WTC11 (cell line): ENCODE measurements around the gene DAB1. TPM values are rescaled to one million over a fixed set of nuclear protein-coding genes. Genes with fewer than 3 reads are reported as not detected.

Experiments
- ATAC-seq: fragments of 200-7000 bp; cut with Tn5 transposase; 2 replicates; pipeline ENCODE4 v1.10.0; 2021; ENCODE audit warnings: mild to moderate bottlenecking, moderate library complexity
- CTCF ChIA-PET: fragments of 300-600 bp; sonication (Branson Sonifier 250); formaldehyde crosslinking; loops from one replicate; lab custom pipeline; 2021; ENCODE audit warnings: antibody characterized with exemption; lab: Charles Lee
- POLR2A ChIA-PET: fragments of 350-600 bp; sonication (Branson Sonifier 250); formaldehyde crosslinking; loops from one replicate; lab custom pipeline; 2021; ENCODE audit warnings: antibody characterized with exemption; lab: Charles Lee
- DNase-seq: peaks from one replicate; pipeline ENCODE4 v3.0.0; 2021; ENCODE audit warnings: low spot score
- H3K27ac Mint-ChIP-seq: 2 replicates; pipeline ENCODE4 v1.8.0; 2021; ENCODE audit warnings: mixed read lengths
- H3K27me3 Mint-ChIP-seq: 2 replicates; pipeline ENCODE4 v1.8.0; 2021; ENCODE audit warnings: low read depth, mild to moderate bottlenecking, moderate library complexity, mixed read lengths
- H3K36me3 Mint-ChIP-seq: 2 replicates; pipeline ENCODE4 v1.8.0; 2021; ENCODE audit warnings: mixed read lengths
- H3K4me1 Mint-ChIP-seq: 2 replicates; pipeline ENCODE4 v1.8.0; 2022; ENCODE audit warnings: mixed read lengths
- H3K4me3 Mint-ChIP-seq: 2 replicates; pipeline ENCODE4 v1.8.0; 2021; ENCODE audit warnings: mild to moderate bottlenecking, moderate library complexity, mixed read lengths
- H3K9me3 Mint-ChIP-seq: 2 replicates; pipeline ENCODE4 v1.8.0; 2021; ENCODE audit warnings: mixed read lengths
- ATF1 ChIP-seq: sonication (generic); formaldehyde crosslinking; IDR thresholded peaks from 2 replicates; pipeline ENCODE4 v1.8.1; 2023; ENCODE audit warnings: mild to moderate bottlenecking, moderate library complexity, missing genetic modification reagents
- ATF3 ChIP-seq: sonication (generic); formaldehyde crosslinking; conservative IDR thresholded peaks from 2 replicates; pipeline ENCODE4 v1.8.1; 2022; ENCODE audit warnings: mild to moderate bottlenecking, missing genetic modification reagents
- CBFB ChIP-seq: sonication (generic); formaldehyde crosslinking; IDR thresholded peaks from 2 replicates; pipeline ENCODE4 v1.8.1; 2022; ENCODE audit warnings: mild to moderate bottlenecking, low read depth, missing genetic modification reagents
- CREB1 ChIP-seq: sonication (generic); formaldehyde crosslinking; IDR thresholded peaks from 2 replicates; pipeline ENCODE4 v1.8.0; 2023; ENCODE audit warnings: mild to moderate bottlenecking, missing genetic modification reagents
- ERG ChIP-seq: fragments of 250-450 bp; sonication (Bioruptor Pico); IDR thresholded peaks from 2 replicates; pipeline ENCODE4 v1.8.0; 2021; ENCODE audit warnings: mild to moderate bottlenecking
- ETV6 ChIP-seq: sonication (generic); formaldehyde crosslinking; IDR thresholded peaks from 2 replicates; pipeline ENCODE4 v1.8.1; 2022; ENCODE audit warnings: mild to moderate bottlenecking, missing genetic modification reagents
- FOXK1 ChIP-seq: sonication (generic); formaldehyde crosslinking; IDR thresholded peaks from 2 replicates; pipeline ENCODE4 v1.8.0; 2022; ENCODE audit warnings: mild to moderate bottlenecking, moderate library complexity, missing genetic modification reagents
- GABPB1 ChIP-seq: sonication (generic); formaldehyde crosslinking; IDR thresholded peaks from 2 replicates; pipeline ENCODE4 v1.8.1; 2023; ENCODE audit warnings: mild to moderate bottlenecking, missing genetic modification reagents
- GTF2I ChIP-seq: fragments of 250-450 bp; sonication (Bioruptor Pico); conservative IDR thresholded peaks from 2 replicates; pipeline ENCODE4 v1.4.0; 2021; ENCODE audit warnings: mild to moderate bottlenecking
- JAZF1 ChIP-seq: fragments of 250-450 bp; sonication (Bioruptor Pico); IDR thresholded peaks from 2 replicates; pipeline ENCODE4 v1.9.0; 2021; ENCODE audit warnings: moderate library complexity, mild to moderate bottlenecking, inconsistent platforms
- KAT7 ChIP-seq: sonication (generic); formaldehyde crosslinking; IDR thresholded peaks from 2 replicates; pipeline ENCODE4 v1.8.1; 2023; ENCODE audit warnings: missing genetic modification reagents, mild to moderate bottlenecking, borderline replicate concordance
- OVOL2 ChIP-seq: fragments of 250-450 bp; sonication (Bioruptor Pico); IDR thresholded peaks from 2 replicates; pipeline ENCODE4 v1.9.0; 2021; ENCODE audit warnings: mild to moderate bottlenecking, borderline replicate concordance
- PREB ChIP-seq: sonication (generic); formaldehyde crosslinking; IDR thresholded peaks from 2 replicates; pipeline ENCODE4 v1.8.1; 2022; ENCODE audit warnings: mild to moderate bottlenecking, missing genetic modification reagents, moderate library complexity, borderline replicate concordance
- SP1 ChIP-seq: sonication (generic); formaldehyde crosslinking; conservative IDR thresholded peaks from 2 replicates; pipeline ENCODE4 v1.8.1; 2022; ENCODE audit warnings: missing genetic modification reagents
- ZNF423 ChIP-seq: fragments of 250-450 bp; sonication (Bioruptor Pico); IDR thresholded peaks from 2 replicates; pipeline ENCODE4 v2.1.2; 2022; ENCODE audit warnings: mild to moderate bottlenecking, moderate library complexity
- ZNF671 ChIP-seq: fragments of 250-450 bp; sonication (Bioruptor Pico); IDR thresholded peaks from 2 replicates; pipeline ENCODE4 v1.8.0; 2021; ENCODE audit warnings: mild to moderate bottlenecking
- total RNA-seq: library from RNA; stranded (reverse); gene quantifications from 3 replicates; pipeline ENCODE4 v1.2.3, GENCODE V29; 2021
- TF ChIP-seq, protein P1 (sequence below): fragments of 250-450 bp; sonication (Bioruptor Pico); IDR thresholded peaks from 2 replicates; pipeline ENCODE4 v2.1.2; 2022; ENCODE audit warnings: mild to moderate bottlenecking, moderate library complexity
- TF ChIP-seq, protein P2 (sequence below): sonication (generic); formaldehyde crosslinking; IDR thresholded peaks from 2 replicates; pipeline ENCODE4 v1.8.0; 2023; ENCODE audit warnings: missing genetic modification reagents
- TF ChIP-seq, protein P3 (sequence below): sonication (generic); formaldehyde crosslinking; IDR thresholded peaks from 2 replicates; pipeline ENCODE4 v1.8.1; 2023; ENCODE audit warnings: mild to moderate bottlenecking, missing genetic modification reagents, moderate library complexity
- TF ChIP-seq, protein P4 (sequence below): sonication (generic); formaldehyde crosslinking; IDR thresholded peaks from 2 replicates; pipeline ENCODE4 v1.8.1; 2023; ENCODE audit warnings: mild to moderate bottlenecking, missing genetic modification reagents, borderline replicate concordance

The DAB1 gene
- total RNA-seq, 1 experiment from 2014 or later: 10.7 TPM

- TF ChIP-seq, protein P1, sequence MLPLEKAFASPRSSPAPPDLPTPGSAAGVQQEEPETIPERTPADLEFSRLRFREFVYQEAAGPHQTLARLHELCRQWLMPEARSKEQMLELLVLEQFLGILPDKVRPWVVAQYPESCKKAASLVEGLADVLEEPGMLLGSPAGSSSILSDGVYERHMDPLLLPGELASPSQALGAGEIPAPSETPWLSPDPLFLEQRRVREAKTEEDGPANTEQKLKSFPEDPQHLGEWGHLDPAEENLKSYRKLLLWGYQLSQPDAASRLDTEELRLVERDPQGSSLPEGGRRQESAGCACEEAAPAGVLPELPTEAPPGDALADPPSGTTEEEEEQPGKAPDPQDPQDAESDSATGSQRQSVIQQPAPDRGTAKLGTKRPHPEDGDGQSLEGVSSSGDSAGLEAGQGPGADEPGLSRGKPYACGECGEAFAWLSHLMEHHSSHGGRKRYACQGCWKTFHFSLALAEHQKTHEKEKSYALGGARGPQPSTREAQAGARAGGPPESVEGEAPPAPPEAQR (CRISPR knock-in tag): no peak
- TF ChIP-seq, protein P2, sequence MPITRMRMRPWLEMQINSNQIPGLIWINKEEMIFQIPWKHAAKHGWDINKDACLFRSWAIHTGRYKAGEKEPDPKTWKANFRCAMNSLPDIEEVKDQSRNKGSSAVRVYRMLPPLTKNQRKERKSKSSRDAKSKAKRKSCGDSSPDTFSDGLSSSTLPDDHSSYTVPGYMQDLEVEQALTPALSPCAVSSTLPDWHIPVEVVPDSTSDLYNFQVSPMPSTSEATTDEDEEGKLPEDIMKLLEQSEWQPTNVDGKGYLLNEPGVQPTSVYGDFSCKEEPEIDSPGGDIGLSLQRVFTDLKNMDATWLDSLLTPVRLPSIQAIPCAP: no peak
- TF ChIP-seq, protein P3, sequence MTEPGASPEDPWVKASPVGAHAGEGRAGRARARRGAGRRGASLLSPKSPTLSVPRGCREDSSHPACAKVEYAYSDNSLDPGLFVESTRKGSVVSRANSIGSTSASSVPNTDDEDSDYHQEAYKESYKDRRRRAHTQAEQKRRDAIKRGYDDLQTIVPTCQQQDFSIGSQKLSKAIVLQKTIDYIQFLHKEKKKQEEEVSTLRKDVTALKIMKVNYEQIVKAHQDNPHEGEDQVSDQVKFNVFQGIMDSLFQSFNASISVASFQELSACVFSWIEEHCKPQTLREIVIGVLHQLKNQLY: no peak
- no peak for TF ChIP-seq JAZF1
These were observed 167.9 kb downstream of the DAB1 start (continued) for GRCh38 chr1:57255945-57256344.

DNA sequence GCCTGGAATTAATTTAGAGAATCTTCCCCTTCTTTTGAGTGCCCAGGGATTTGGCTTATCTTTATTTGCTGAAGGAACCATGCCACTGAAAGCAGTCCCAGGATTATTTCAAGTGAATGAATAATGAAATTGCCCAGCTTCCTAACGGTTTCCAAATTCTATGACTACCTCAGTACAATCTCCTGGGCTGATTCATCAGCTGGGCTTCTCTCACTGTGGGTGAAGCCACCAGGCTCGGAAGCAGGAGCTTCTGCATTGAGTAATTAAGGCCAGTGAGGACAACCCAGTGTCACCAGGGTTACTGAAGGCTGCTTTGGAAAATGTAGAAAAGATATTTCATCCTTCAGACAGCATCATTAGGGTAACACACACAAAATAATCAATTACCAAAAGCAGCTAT lies 169.8 kb downstream of the DAB1 start:
- no peak for TF ChIP-seq CREB1 (CRISPR knock-in tag)
- TF ChIP-seq JAZF1: no peak
- no peak for TF ChIP-seq OVOL2 (CRISPR knock-in tag)
- no peak for TF ChIP-seq ATF3 (CRISPR knock-in tag)
- TF ChIP-seq PREB (CRISPR knock-in tag): no peak
- TF ChIP-seq CBFB (CRISPR knock-in tag): no peak
- TF ChIP-seq ZNF423: no peak
- TF ChIP-seq ATF1: no peak
- TF ChIP-seq SP1 (CRISPR knock-in tag): no peak
- TF ChIP-seq, protein P4, sequence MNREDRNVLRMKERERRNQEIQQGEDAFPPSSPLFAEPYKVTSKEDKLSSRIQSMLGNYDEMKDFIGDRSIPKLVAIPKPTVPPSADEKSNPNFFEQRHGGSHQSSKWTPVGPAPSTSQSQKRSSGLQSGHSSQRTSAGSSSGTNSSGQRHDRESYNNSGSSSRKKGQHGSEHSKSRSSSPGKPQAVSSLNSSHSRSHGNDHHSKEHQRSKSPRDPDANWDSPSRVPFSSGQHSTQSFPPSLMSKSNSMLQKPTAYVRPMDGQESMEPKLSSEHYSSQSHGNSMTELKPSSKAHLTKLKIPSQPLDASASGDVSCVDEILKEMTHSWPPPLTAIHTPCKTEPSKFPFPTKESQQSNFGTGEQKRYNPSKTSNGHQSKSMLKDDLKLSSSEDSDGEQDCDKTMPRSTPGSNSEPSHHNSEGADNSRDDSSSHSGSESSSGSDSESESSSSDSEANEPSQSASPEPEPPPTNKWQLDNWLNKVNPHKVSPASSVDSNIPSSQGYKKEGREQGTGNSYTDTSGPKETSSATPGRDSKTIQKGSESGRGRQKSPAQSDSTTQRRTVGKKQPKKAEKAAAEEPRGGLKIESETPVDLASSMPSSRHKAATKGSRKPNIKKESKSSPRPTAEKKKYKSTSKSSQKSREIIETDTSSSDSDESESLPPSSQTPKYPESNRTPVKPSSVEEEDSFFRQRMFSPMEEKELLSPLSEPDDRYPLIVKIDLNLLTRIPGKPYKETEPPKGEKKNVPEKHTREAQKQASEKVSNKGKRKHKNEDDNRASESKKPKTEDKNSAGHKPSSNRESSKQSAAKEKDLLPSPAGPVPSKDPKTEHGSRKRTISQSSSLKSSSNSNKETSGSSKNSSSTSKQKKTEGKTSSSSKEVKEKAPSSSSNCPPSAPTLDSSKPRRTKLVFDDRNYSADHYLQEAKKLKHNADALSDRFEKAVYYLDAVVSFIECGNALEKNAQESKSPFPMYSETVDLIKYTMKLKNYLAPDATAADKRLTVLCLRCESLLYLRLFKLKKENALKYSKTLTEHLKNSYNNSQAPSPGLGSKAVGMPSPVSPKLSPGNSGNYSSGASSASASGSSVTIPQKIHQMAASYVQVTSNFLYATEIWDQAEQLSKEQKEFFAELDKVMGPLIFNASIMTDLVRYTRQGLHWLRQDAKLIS (CRISPR knock-in tag): no peak
- TF ChIP-seq KAT7 (CRISPR knock-in tag): no peak
- TF ChIP-seq ERG: no peak
- TF ChIP-seq GABPB1 (CRISPR knock-in tag): no peak
- no peak for TF ChIP-seq GTF2I (CRISPR knock-in tag)
- TF ChIP-seq FOXK1: no peak
- no peak for TF ChIP-seq ETV6 (CRISPR knock-in tag)
- TF ChIP-seq, protein P3: no peak
- TF ChIP-seq ZNF671 (CRISPR knock-in tag): no peak
- TF ChIP-seq, all 79 proteins: peak for 0
- Mint-ChIP-seq H3K4me3 (no peak overlapping the region), H3K4me1 (peaks cover 8% of the 10 kb centered on the region), H3K36me3 (peaks cover 10% of the 10 kb centered on the region), H3K9me3 (peaks cover 16% of the 10 kb centered on the region), H3K27ac (no peak overlapping the region), H3K27me3 (no peaks in the 10 kb centered on the region)
- CTCF ChIA-PET: interaction anchor here (1.0 kb wide), 1 partner anchor 169 kb away, joined by 3 read pairs; no protein-coding TSS in a partner anchor
- POLR2A ChIA-PET: no interaction called here
- ATAC-seq (no peak), DNase-seq (no peak)
